ENCODE measurements around the gene KLF7. TPM values are rescaled to one million over a fixed set of nuclear protein-coding genes. Genes with fewer than 3 reads are reported as not detected.
A peak's percentile ranks its signal among the peaks of the same experiment; 100 is the strongest.

The KLF7 gene
- total and polyA plus RNA-seq, 2 donors = 8.5 to 11.0 TPM

DNA sequence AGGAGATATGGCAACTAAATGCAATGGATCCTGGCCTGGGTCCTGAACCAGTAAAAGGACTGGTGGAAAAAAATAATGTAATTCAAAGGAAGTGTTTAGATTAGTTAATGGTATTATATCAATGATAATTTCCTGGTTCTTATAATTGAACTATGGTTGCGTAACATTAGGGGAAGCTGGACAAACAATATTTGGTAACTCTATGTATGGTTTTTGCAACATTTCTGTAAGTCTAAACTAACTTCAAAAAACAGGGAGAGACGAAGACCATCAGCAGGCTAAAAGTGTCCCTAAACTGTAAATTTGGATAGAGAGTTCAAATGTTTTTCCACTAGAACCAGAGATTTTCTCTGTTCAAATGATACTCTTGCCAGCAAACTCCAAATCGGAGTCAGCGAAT is 36.9 kb downstream of the KLF7 start:
- DNase-seq (ENCODE audit: low read depth in 6 of 9, low spot score in 9 of 9) = no peak
- no peaks in the 10 kb centered on the region for H3K9me3 ChIP-seq (ENCODE audit: control insufficient read depth in 2 of 2, insufficient read depth in 1 of 2, low read length in 1 of 2)
- H3K4me1 ChIP-seq (ENCODE audit: control insufficient read depth in 2 of 2, insufficient read depth in 2 of 2, low read length in 2 of 2) = peaks cover 24 to 28% of the 10 kb centered on the region in 2 donors
- H3K4me3 ChIP-seq (ENCODE audit: low read length in 2 of 2) = no peak overlapping the region
- WGBS = 98% methylated on average over 4 of the region's 4 CpGs
- H3K27ac ChIP-seq (ENCODE audit: low read depth in 1 of 2, low read length in 1 of 2) = no peak overlapping the region
- H3K36me3 ChIP-seq (ENCODE audit: control insufficient read depth in 2 of 2, insufficient read depth in 2 of 2, low read length in 1 of 2) = peaks cover 7 to 8% of the 10 kb centered on the region in 2 donors
- H3K27me3 ChIP-seq (ENCODE audit: control insufficient read depth in 2 of 2, insufficient read depth in 1 of 2, low read length in 1 of 2) = no peaks in the 10 kb centered on the region

DNA sequence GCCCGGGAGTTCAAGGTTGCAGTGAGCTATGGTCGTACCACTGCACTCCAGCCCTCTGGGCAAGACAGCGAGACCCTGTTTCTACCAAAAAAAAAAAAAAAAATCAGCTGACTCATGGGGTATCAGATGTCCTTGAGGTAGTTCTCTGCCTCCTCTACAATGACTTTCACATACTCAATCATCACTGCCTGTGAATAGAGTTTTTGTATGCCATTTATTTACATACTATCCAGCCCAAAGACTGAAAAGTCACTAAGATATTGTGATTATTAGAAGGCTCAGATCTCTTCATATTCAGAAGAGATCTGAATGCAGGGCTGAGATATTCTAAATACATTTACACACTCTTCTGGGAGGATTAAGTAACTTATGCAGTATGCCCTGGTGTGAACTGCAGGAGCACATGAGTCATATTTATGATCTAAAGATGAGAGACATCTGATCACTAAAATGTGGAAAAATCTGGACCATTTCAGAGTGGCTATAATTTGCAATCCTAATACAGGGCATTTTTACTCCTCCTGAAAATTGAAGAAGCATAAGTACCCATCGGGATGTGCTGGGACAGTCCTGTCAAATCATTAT is 38.9 kb downstream of the KLF7 start:
- no peak overlapping the region for H3K4me3 ChIP-seq (ENCODE audit: low read length in 2 of 2)
- no peaks in the 10 kb centered on the region for H3K27me3 ChIP-seq (ENCODE audit: control insufficient read depth in 2 of 2, insufficient read depth in 1 of 2, low read length in 1 of 2)
- WGBS = 97% methylated on average over 4 of the region's 4 CpGs
- no peaks in the 10 kb centered on the region for H3K9me3 ChIP-seq (ENCODE audit: control insufficient read depth in 2 of 2, insufficient read depth in 1 of 2, low read length in 1 of 2)
- peaks cover 5 to 8% of the 10 kb centered on the region in 2 donors for H3K4me1 ChIP-seq (ENCODE audit: control insufficient read depth in 2 of 2, insufficient read depth in 2 of 2, low read length in 2 of 2)
- H3K36me3 ChIP-seq (ENCODE audit: control insufficient read depth in 2 of 2, insufficient read depth in 2 of 2, low read length in 1 of 2) = peaks cover 22 to 24% of the 10 kb centered on the region in 2 donors
- H3K27ac ChIP-seq (ENCODE audit: low read depth in 1 of 2, low read length in 1 of 2) = no peak overlapping the region
- no peak for DNase-seq (ENCODE audit: low read depth in 6 of 9, low spot score in 9 of 9)

DNA sequence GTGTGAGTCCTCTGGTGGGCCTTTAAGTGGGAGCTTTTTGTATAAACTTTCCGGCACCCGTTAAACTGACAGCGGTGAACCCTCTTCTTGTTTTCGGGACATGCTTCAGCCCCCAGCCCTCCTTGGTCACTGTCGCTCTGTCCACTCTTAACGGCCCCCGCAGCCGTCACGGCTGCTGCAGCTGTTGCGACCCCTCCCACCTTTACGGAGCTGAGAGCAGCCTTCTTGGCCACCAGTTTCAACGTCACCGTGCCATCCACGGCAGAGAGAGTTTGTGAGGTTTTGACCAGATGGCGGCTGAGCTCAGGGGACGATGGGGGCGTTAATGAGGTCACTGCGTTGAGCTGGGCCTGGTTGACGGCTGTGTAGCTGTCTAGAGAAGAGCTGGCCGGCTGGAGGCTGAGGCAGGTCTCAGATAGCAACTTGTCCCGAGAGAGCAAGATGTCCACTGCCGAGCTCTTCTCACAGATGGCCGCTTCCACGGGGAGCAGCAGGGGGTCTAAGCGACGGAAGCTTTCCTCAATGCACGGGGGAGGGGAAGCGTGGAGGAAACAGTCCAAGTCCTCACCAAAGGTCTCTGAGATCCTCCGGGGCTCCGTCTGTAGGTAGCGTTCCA is 41.9 kb downstream of the KLF7 start:
- H3K27me3 ChIP-seq (ENCODE audit: control insufficient read depth in 2 of 2, insufficient read depth in 1 of 2, low read length in 1 of 2) = no peaks in the 10 kb centered on the region
- no peak for DNase-seq (ENCODE audit: low read depth in 6 of 9, low spot score in 9 of 9)
- no peaks in the 10 kb centered on the region for H3K4me1 ChIP-seq (ENCODE audit: control insufficient read depth in 2 of 2, insufficient read depth in 2 of 2, low read length in 2 of 2)
- H3K9me3 ChIP-seq (ENCODE audit: control insufficient read depth in 2 of 2, insufficient read depth in 1 of 2, low read length in 1 of 2) = no peaks in the 10 kb centered on the region
- no peak overlapping the region for H3K27ac ChIP-seq (ENCODE audit: low read depth in 1 of 2, low read length in 1 of 2)
- H3K36me3 ChIP-seq (ENCODE audit: control insufficient read depth in 2 of 2, insufficient read depth in 2 of 2, low read length in 1 of 2) = peaks cover 22 to 38% of the 10 kb centered on the region in 2 donors
- 99% methylated on average over 31 of the region's 31 CpGs for WGBS
- no peak overlapping the region for H3K4me3 ChIP-seq (ENCODE audit: low read length in 2 of 2)

DNA sequence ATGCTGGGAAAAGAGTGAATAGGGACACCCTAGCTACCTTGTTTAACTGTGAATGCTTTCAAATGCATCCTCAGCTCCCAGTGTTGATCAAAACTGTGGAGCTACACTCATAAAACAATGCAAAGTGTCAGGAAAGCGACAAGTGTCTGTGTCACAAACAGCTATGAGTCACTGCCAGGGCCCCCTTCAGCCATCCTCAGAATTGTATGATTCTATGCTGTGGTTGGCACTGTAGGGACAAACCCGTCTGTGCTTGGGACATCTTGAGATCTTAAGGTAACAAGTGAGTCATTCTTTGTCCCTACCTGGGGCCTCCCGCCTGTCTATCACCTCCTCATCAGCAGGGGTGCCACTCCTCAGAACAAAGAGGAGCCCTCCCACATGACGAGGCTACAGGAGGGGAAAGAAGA is 42.4 kb downstream of the KLF7 start:
- Histone ChIP-seq H3K9me3 (ENCODE audit: control insufficient read depth in 2 of 2, insufficient read depth in 1 of 2, low read length in 1 of 2) (no peaks in the 10 kb centered on the region), H3K27ac (ENCODE audit: low read depth in 1 of 2, low read length in 1 of 2) (no peak overlapping the region), H3K27me3 (ENCODE audit: control insufficient read depth in 2 of 2, insufficient read depth in 1 of 2, low read length in 1 of 2) (no peaks in the 10 kb centered on the region), H3K36me3 (ENCODE audit: control insufficient read depth in 2 of 2, insufficient read depth in 2 of 2, low read length in 1 of 2) (peaks cover 22 to 40% of the 10 kb centered on the region in 2 donors), H3K4me3 (ENCODE audit: low read length in 2 of 2) (no peak overlapping the region), H3K4me1 (ENCODE audit: control insufficient read depth in 2 of 2, insufficient read depth in 2 of 2, low read length in 2 of 2) (no peaks in the 10 kb centered on the region)
- DNase-seq (ENCODE audit: low read depth in 6 of 9, low spot score in 9 of 9) = peak in 1 of 9 donors; percentile 31
- 82% methylated on average over 4 of the region's 4 CpGs for WGBS

DNA sequence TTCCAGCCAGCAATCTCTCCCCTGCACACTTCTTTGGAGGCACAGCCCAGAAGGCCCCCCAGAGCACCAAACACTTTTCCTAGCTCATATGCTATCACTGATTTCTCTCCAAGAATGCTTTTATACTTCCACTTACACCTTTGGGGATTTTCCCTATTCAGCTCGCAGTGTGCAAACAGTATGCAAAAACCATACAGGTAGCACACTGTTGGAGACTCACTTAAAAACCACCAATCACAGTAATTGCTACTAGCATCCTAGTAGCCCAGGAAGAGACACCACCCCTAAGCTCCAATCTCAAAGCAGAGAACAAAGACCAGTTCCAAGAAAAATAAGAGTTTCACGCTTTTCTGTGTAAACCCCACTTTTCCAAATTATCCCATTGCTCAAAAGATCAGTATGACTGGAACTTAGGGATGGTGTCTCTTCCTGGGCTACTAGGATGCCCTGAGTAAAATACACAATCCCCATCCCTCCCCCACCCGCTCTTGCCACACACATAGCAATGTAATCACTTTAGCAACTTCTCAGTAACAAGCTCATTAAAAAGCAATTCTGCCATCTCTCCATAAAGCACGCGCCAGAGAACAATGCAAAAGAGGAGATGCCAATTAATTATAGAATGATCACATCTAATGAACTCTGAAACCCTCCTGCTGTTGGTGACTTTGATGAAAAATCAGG is 43.0 kb downstream of the KLF7 start:
- no peak for DNase-seq (ENCODE audit: low read depth in 6 of 9, low spot score in 9 of 9)
- WGBS = 96% methylated on average over 5 of the region's 5 CpGs

DNA sequence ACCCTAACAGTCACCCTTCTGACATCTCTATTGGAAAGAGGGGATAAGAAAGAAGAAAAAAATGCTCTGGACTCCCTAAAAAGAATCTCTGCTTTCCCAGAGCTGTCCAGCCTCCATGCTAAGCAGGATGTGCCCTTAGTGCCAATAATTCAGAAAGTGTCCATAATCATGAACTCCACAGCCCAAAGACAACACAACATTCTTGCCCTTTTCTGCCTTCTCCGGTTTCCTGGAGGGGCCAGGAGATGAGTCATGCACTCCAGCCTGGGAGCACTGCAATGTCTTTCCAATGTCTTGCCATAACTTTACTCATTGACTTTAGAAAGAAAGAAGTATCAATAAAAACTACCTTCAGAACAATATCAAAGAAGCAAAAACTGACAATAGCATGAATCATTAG is 44.0 kb downstream of the KLF7 start:
- no peak for DNase-seq (ENCODE audit: low read depth in 6 of 9, low spot score in 9 of 9)
- Histone ChIP-seq H3K27me3 (ENCODE audit: control insufficient read depth in 2 of 2, insufficient read depth in 1 of 2, low read length in 1 of 2) (no peaks in the 10 kb centered on the region), H3K27ac (ENCODE audit: low read depth in 1 of 2, low read length in 1 of 2) (no peak overlapping the region), H3K4me3 (ENCODE audit: low read length in 2 of 2) (no peak overlapping the region), H3K9me3 (ENCODE audit: control insufficient read depth in 2 of 2, insufficient read depth in 1 of 2, low read length in 1 of 2) (no peaks in the 10 kb centered on the region), H3K36me3 (ENCODE audit: control insufficient read depth in 2 of 2, insufficient read depth in 2 of 2, low read length in 1 of 2) (peaks cover 22 to 40% of the 10 kb centered on the region in 2 donors), H3K4me1 (ENCODE audit: control insufficient read depth in 2 of 2, insufficient read depth in 2 of 2, low read length in 2 of 2) (no peaks in the 10 kb centered on the region)
- WGBS = 97% methylated on average over 1 of the region's 1 CpG

More for the DNA sequence above, 43.0 kb downstream of the KLF7 start:
- Histone ChIP-seq H3K27ac (ENCODE audit: low read depth in 1 of 2, low read length in 1 of 2) (no peak overlapping the region), H3K4me3 (ENCODE audit: low read length in 2 of 2) (no peak overlapping the region), H3K27me3 (ENCODE audit: control insufficient read depth in 2 of 2, insufficient read depth in 1 of 2, low read length in 1 of 2) (no peaks in the 10 kb centered on the region), H3K36me3 (ENCODE audit: control insufficient read depth in 2 of 2, insufficient read depth in 2 of 2, low read length in 1 of 2) (peaks cover 22 to 40% of the 10 kb centered on the region in 2 donors), H3K9me3 (ENCODE audit: control insufficient read depth in 2 of 2, insufficient read depth in 1 of 2, low read length in 1 of 2) (no peaks in the 10 kb centered on the region), H3K4me1 (ENCODE audit: control insufficient read depth in 2 of 2, insufficient read depth in 2 of 2, low read length in 2 of 2) (no peaks in the 10 kb centered on the region)

DNA sequence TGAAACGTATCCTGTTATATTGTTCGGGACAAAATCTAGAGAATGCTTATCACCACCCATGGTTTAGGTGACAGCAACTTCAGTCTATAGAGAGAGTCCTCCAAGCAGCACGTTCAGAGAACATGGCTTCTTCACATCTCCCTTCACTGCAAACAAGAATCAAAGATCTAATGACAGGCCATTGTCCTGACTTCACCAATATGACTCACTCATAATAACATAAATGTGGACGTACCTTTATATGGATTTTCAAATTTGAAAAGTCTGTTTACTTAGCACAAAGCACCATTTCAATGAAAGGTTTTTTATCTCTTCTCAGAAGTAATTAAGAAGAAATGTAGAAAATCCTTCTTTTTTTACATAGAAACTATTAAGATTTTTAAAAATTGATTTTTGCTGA is 46.7 kb downstream of the KLF7 start:
- DNase-seq (ENCODE audit: low read depth in 6 of 9, low spot score in 9 of 9) = no peak
- Histone ChIP-seq H3K9me3 (ENCODE audit: control insufficient read depth in 2 of 2, insufficient read depth in 1 of 2, low read length in 1 of 2) (no peaks in the 10 kb centered on the region), H3K27me3 (ENCODE audit: control insufficient read depth in 2 of 2, insufficient read depth in 1 of 2, low read length in 1 of 2) (no peaks in the 10 kb centered on the region), H3K4me1 (ENCODE audit: control insufficient read depth in 2 of 2, insufficient read depth in 2 of 2, low read length in 2 of 2) (no peaks in the 10 kb centered on the region), H3K36me3 (ENCODE audit: control insufficient read depth in 2 of 2, insufficient read depth in 2 of 2, low read length in 1 of 2) (peaks cover 19 to 34% of the 10 kb centered on the region in 2 donors), H3K27ac (ENCODE audit: low read depth in 1 of 2, low read length in 1 of 2) (no peak overlapping the region), H3K4me3 (ENCODE audit: low read length in 2 of 2) (no peak overlapping the region)
- 98% methylated on average over 4 of the region's 4 CpGs for WGBS

DNA sequence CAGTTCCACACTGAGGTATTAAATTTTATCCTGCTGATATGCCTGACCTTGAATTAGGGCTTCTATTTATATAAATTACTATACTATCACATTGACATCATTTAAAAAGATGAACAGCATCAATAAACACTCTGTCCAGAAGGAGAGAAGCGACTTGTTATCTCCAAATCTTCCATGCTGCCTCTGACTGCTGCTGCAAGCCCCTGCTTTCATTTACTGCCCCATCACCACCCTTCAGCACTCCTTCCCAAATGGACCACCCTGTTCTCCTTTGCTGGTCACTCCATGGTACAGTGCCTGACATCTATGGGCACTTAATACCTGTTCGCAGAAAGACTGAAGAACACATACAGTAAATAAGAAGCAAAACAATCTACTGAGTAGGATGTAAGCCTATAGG is 48.1 kb downstream of the KLF7 start:
- 98% methylated on average over 2 of the region's 2 CpGs for WGBS

DNA sequence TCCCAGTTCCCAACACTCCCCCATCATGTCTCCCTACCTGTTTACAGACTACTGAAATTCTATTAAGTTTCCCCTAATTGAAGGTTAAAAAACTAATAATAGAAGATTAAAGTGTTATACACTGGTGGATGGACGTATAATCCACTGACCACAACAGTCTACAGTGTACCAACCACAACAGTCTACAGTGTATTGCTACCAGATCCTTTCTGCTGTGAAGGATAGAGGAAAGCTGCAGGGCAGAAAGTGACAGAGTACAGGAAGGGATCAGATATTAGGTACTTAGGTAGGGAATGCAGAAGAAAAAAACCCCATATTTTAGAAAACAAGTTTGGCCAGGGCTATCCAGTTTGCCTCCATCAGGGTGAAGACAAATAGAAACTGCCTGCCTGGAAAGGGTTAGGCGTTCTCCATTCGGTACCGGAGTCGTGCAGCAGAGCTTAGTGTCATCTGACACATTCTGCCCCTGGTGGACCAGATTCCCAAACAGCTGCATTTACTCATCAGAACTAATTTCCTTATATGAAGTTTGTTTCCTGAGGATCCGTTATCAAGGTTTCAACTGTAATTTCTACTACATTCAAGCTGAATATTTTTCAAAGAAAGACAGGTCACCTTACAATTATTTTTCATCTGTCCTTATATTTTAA is 49.9 kb downstream of the KLF7 start:
- H3K4me3 ChIP-seq (ENCODE audit: low read length in 2 of 2) = no peak overlapping the region
- DNase-seq (ENCODE audit: low read depth in 6 of 9, low spot score in 9 of 9) = no peak
- WGBS = 88% methylated on average over 6 of the region's 6 CpGs
- H3K9me3 ChIP-seq (ENCODE audit: control insufficient read depth in 2 of 2, insufficient read depth in 1 of 2, low read length in 1 of 2) = no peaks in the 10 kb centered on the region
- no peak overlapping the region for H3K27ac ChIP-seq (ENCODE audit: low read depth in 1 of 2, low read length in 1 of 2)
- no peaks in the 10 kb centered on the region for H3K27me3 ChIP-seq (ENCODE audit: control insufficient read depth in 2 of 2, insufficient read depth in 1 of 2, low read length in 1 of 2)
- H3K36me3 ChIP-seq (ENCODE audit: control insufficient read depth in 2 of 2, insufficient read depth in 2 of 2, low read length in 1 of 2) = peaks cover 5 to 12% of the 10 kb centered on the region in 2 donors
- peaks cover 0 to 10% of the 10 kb centered on the region in 2 donors for H3K4me1 ChIP-seq (ENCODE audit: control insufficient read depth in 2 of 2, insufficient read depth in 2 of 2, low read length in 2 of 2)

More for the DNA sequence above, 48.1 kb downstream of the KLF7 start:
- Histone ChIP-seq H3K36me3 (ENCODE audit: control insufficient read depth in 2 of 2, insufficient read depth in 2 of 2, low read length in 1 of 2) (peaks cover 7 to 22% of the 10 kb centered on the region in 2 donors), H3K9me3 (ENCODE audit: control insufficient read depth in 2 of 2, insufficient read depth in 1 of 2, low read length in 1 of 2) (no peaks in the 10 kb centered on the region), H3K27me3 (ENCODE audit: control insufficient read depth in 2 of 2, insufficient read depth in 1 of 2, low read length in 1 of 2) (no peaks in the 10 kb centered on the region), H3K4me3 (ENCODE audit: low read length in 2 of 2) (no peak overlapping the region), H3K27ac (ENCODE audit: low read depth in 1 of 2, low read length in 1 of 2) (no peak overlapping the region), H3K4me1 (ENCODE audit: control insufficient read depth in 2 of 2, insufficient read depth in 2 of 2, low read length in 2 of 2) (no peaks in the 10 kb centered on the region)
- DNase-seq (ENCODE audit: low read depth in 6 of 9, low spot score in 9 of 9) = no peak
